ENCODE data around the gene NLGN3.

Gene NLGN3

DNA sequence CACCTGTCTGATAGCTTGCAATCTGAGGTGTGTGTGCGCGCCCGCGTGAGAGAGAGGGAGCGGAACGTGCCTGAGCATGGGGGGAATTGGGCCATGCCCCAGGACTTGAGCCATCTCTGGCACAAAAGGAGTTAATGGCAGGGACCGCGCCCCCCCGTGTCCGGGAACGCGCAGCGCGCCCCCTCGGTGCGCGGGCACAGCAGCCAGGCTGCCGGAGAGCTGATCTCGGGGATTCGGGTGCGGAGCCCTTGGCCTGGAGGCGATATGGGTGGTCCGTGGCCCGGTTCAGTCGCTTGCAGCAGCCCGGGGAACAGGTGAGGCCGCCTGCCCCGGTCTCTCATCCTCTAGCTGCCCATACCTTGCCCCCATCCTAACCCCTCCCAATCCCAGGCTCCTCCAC lies at the start of gene NLGN3:
Gene NLGN3, plus strand, starts transcription at position 191 of the 400 bp plus-strand sequence. CDS start 2,909 bp downstream, outside the sequence.
- no peak for DNase-seq (ENCODE audit: low read depth in 2 of 3, low spot score in 1 of 3)

DNA sequence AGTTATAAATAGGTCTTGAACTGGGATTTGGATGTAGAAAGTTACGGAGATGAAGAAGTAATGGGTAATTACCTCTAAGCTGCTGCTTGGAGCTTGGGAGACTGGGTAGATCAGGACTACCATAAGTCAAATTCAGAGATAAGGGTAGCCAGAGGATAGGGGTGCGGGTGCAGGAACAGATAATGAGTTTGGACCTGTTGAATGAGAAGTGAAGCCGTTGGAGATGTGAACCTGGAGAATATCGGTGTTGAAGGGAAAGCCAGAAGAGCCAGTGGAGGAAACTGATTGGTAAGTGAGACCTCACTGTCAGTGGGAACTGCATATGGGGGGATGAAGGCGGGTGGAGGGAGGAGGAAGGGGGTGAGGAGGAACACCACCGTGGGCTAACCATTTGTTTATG lies 49.6 kb upstream of the NLGN3 start:
- no peak for DNase-seq (ENCODE audit: low read depth in 2 of 3, low spot score in 1 of 3)

DNA sequence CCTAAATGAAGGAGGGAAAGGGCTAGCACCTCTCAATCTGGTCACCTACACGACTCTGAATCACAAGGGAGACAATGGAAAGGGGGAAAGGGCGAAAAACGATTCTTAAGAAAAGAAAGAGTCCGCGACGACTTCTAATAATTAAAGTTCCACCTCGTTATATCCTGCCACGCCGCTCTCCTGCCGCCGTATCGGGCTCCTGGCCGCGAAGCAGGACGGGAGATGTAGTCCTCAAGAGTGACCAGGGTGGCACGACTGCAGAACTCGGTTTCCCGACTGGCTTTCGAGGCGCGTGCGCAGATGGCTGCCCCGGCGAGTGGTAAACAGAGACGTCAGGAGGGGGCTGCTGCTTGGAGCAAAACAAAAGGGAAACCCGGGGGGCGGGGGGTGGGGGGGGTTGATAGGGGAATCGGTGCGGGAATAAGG lies 49.1 kb upstream of the NLGN3 start, which contains the start of gene FOXO4:
Gene FOXO4, plus strand, starts transcription at position 297 of the 426 bp plus-strand sequence. CDS start 678 bp downstream, outside the sequence.
- peak; percentile 76 to 81 (median 77) for DNase-seq (ENCODE audit: low read depth in 2 of 3, low spot score in 1 of 3)

DNA sequence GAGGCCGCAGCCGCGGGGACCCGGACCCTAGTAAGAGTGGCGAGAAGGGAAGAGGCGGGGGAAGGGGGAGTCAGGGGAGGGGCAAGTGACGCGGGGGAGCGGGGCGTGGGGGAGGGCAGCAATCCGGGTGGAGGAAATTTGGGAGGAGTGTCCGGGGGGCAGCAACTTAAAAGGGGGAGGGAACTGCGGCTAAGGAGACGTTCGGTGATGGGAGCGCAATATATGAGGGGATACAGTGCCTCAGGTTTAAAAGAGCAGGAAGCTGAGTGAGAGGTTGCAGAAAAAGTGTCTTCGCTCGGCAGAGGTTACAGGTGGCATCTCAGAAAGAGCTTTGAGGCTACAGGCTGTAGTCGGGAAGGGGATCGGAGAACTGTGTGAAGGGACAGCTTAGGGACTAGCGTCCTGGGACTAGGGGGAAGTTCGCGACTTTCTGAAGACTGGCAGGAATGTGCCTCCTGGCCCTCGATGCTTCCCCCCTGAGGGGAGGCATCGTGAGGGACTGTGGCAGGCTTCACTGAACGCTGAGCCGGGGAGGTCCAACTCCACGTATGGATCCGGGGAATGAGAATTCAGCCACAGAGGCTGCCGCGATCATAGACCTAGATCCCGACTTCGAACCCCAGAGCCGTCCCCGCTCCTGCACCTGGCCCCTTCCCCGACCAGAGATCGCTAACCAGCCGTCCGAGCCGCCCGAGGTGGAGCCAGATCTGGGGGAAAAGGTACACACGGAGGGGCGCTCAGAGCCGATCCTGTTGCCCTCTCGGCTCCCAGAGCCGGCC lies 48.5 kb upstream of the NLGN3 start:
- DNase-seq (ENCODE audit: low read depth in 2 of 3, low spot score in 1 of 3) = no peak

DNA sequence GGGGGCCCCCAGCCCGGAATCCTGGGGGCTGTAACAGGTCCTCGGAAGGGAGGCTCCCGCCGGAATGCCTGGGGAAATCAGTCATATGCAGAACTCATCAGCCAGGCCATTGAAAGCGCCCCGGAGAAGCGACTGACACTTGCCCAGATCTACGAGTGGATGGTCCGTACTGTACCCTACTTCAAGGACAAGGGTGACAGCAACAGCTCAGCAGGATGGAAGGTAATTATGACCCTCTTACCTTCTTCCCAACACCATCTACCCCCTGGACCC lies 47.9 kb upstream of the NLGN3 start:
- DNase-seq (ENCODE audit: low read depth in 2 of 3, low spot score in 1 of 3) = no peak

DNA sequence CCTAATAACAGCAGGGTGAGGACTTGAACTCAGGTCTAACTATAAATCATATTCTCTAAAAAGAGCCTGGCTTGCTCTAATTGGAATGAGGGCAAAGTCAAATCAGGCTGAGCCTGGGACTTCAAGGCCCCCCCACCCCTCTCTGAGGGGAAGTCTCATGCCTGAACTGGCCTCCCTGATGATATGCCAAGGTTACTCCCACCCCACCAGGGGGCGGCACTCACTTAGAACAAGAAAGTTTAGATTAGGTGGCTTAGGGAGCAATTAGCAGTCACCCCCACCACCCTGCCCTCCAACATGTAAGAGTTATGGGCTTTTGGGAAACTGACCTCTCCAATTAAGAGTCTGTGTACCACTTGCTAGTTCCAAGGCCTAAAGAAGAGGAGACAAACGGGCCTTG lies 46.3 kb upstream of the NLGN3 start:
- peak in 2 of 3 donors; percentile 57 to 69 for DNase-seq (ENCODE audit: low read depth in 2 of 3, low spot score in 1 of 3)

DNA sequence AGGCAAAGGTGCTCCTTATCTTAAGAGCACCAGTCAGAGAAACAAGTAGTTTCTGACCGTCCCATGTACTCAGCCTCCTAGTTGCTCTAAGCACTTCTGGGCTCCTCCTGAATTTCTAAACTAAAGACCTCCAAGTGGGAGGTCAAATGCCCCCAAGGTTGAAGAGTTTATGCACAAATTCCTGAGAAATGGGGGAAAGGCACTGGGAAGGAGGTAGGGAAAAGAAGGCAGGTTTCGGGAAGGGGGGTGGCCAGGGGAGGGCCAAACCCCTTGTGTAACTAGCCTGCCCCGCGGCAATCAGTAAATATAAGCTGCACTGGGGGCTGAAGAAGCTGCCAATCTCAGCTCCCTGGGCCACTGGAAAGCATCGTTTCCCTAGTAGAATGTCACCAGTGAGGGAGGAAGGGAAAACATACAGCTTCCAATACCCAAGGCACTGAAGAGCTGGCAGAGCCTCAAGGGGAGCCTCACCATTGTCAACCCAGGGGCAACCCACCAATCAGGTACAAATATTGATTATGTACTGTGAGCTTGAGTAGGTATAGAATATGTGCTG lies 45.6 kb upstream of the NLGN3 start:
- no peak for DNase-seq (ENCODE audit: low read depth in 2 of 3, low spot score in 1 of 3)

DNA sequence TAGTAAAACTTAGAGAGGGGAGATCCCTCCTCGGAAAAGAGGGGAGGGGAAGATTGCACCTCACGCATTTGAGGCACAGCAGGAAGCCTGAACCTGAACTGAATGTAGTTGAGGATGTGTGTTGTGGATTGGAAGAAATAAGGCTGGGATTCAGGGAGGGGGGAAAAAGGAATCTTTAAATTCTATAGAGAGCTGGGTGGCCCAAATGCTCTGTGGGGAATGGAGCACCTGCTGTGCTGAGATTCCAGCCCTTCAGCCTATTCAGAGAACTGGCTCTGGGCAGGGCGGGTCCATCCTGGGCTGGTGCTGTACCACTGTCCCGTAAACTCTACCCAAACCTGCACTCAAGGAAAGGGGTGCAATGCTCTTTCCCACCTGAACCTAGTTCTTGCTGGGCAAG lies 44.9 kb upstream of the NLGN3 start:
- DNase-seq (ENCODE audit: low read depth in 2 of 3, low spot score in 1 of 3) = no peak

DNA sequence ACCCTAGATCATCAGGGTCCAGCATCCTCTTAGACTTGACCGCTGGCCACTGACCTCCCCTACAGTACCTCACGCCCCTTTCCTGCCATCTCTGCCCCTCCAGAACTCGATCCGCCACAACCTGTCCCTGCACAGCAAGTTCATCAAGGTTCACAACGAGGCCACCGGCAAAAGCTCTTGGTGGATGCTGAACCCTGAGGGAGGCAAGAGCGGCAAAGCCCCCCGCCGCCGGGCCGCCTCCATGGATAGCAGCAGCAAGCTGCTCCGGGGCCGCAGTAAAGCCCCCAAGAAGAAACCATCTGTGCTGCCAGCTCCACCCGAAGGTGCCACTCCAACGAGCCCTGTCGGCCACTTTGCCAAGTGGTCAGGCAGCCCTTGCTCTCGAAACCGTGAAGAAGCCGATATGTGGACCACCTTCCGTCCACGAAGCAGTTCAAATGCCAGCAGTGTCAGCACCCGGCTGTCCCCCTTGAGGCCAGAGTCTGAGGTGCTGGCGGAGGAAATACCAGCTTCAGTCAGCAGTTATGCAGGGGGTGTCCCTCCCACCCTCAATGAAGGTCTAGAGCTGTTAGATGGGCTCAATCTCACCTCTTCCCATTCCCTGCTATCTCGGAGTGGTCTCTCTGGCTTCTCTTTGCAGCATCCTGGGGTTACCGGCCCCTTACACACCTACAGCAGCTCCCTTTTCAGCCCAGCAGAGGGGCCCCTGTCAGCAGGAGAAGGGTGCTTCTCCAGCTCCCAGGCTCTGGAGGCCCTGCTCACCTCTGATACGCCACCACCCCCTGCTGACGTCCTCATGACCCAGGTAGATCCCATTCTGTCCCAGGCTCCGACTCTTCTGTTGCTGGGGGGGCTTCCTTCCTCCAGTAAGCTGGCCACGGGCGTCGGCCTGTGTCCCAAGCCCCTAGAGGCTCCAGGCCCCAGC lies 43.8 kb upstream of the NLGN3 start:
- DNase-seq (ENCODE audit: low read depth in 2 of 3, low spot score in 1 of 3) = no peak

DNA sequence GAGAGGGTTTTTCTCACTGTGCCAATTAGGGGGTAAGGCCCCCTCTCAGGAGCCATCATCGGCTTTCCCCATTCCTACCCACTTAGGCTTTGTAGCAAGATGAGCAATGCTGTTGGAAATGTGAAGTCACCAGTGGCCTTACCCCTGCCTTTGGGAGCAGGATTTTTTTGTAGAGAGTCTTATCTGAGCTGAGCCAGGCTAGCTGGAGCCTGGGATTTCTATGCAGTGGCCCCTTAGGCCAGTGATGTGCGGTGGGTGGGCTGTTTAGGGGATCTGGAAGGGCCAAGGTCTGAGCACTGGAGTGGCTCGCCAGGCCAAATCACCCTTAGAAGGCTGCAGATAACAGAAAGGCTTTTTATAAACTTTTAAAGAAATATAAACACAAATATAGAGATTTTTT lies 42.3 kb upstream of the NLGN3 start:
- no peak for DNase-seq (ENCODE audit: low read depth in 2 of 3, low spot score in 1 of 3)

DNA sequence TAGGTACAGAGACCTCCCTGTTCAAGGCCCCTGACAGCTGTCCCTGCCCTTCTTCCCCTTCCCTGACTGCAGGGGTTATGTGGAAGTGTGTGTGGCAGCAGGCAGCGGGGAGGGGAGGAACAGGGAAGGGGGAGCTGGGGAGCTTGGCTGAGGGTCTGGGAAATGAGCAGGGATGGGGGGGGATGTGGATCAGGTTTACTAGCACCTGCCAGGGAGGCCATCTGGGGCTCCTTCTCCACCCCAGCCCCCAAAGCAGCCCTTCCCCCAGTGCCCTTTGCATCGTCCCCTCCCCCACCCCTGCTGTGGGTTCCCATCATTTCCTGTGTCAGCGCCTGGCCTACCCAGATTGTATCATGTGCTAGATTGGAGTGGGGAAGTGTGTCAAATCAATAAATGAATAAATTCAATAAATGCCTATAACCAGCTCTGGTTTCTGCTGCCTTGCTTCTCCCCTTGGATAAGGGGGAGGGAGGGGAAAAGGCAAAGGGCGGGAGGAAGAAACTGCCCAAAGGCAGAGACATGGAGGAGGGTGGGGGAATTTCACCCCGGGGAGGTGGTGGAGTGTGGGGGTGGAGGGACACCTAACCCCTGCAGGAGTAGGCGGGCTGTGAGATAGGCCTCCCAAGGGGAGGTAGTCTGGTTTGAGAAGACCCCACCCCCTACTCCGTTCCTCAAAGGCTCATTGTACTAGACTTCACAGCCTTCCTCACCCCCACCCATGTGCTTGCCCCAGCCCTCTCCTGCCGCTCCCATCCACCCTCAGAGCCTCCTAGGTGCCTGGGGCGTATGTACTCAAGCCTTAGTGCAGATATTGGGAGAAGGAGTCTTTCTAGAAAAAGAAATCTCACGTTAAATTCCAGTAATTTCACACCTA lies 41.3 kb upstream of the NLGN3 start:
- peak in 1 of 3 donors; percentile 51 for DNase-seq (ENCODE audit: low read depth in 2 of 3, low spot score in 1 of 3)

DNA sequence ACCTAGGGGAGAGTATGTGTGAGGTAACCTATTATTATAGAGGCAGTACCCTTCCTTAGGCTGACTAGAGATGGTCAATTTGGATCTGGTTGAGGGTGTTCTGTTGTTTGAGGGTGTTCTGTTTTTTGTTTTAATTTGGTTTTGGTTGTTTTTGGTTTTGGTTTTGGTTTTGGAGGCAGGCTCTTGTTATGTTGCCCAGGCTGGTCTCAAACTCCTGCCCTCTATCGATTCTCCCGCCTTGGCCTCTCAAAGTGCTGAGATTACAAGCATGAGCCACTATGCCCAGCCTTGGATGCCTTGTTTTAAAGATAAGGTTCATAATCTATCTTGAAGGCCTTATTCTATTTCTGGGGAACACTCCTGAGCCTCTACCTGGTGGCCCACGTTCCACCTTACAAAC lies 39.0 kb upstream of the NLGN3 start:
- no peak for DNase-seq (ENCODE audit: low read depth in 2 of 3, low spot score in 1 of 3)

DNA sequence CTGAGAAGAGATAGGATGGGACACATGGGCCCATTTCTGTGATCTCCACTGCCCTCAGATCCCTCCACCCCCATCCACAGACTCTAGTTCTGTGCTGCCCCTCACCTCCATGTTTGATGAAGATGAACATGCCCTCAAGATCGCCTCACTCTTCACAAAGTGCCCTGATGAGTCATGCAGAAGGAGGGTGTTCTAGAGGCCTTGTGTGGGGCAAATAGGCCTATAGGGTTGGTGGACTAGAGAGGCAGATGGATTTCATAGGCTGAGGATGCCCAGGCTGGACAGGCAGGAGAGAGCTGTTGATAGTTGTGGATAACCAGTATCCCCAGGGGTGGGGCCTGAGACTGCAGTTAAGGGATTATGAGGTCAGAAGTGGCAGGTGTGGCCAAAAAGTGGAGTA lies 38.2 kb upstream of the NLGN3 start, which contains the start of gene CXorf65:
Gene CXorf65, minus strand, starts transcription at position 314 of the 400 bp plus-strand sequence. Its CDS starts 184 bp downstream, at position 130.
- no peak for DNase-seq (ENCODE audit: low read depth in 2 of 3, low spot score in 1 of 3)

DNA sequence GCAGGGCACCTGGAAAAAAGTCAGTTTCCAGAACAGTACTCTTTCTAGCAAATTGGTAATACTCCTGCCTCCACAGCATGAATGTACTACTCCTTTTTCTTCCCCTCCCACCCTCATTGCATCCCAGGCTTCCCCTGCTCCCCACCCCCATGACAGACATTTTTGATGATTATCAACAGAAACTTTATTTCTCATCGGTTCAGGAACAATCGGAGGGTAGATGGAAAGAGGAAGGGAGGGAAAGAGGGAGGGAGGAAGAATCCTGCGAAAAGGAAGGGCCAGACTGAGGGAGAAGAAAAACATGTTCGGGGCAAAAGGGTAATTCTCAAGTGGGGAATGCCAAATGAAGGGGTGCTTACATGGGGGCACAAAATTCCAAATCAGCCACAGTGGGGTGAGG lies 37.4 kb upstream of the NLGN3 start:
- DNase-seq (ENCODE audit: low read depth in 2 of 3, low spot score in 1 of 3) = no peak

DNA sequence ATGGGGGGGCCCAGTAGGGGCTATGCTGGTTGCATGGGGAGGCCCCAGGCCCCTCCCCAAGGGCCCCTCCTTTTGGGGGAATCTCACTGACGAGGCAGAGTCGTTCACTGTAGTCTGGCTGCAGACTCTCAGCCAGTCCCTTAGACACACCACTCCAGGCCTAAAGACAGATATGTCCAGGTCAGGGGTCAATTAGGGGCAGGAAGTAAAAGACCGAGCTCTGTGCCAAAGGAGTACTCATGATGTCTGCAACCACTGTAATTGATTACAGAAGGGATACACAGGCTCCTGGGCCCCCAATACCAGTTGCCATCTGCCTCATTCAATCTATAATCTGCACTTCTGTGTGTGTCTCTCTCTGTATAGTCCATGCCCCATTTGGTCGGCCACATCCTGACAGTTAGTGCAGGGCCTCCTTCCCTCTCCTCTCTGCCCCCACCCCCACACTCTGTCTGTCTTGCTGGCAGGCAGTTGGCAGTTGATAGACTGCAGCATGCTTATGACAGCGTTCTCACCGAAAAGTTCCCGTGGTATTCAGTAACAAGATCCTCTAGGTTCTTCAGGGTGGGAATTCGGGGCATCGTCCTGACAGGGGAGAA lies 36.8 kb upstream of the NLGN3 start:
- DNase-seq (ENCODE audit: low read depth in 2 of 3, low spot score in 1 of 3) = no peak

DNA sequence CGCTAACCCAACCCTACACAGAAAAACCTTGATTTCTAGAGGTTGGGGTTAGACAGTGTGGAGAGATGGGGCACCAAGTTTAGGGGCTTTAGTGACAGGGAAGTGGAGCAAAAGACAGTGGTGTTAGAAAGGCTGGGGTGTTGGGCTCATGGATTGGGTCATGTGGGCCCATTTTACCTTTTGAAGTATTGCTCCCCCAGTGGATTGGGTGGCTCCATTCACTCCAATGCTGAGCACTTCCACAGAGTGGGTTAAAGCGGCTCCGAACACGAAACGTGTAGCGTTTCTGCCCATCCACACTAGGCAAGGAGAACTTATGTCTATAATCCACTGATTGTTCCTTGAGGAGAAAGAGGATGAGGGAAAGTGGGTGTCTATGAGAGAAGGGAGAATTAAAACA lies 35.6 kb upstream of the NLGN3 start:
- no peak for DNase-seq (ENCODE audit: low read depth in 2 of 3, low spot score in 1 of 3)

DNA sequence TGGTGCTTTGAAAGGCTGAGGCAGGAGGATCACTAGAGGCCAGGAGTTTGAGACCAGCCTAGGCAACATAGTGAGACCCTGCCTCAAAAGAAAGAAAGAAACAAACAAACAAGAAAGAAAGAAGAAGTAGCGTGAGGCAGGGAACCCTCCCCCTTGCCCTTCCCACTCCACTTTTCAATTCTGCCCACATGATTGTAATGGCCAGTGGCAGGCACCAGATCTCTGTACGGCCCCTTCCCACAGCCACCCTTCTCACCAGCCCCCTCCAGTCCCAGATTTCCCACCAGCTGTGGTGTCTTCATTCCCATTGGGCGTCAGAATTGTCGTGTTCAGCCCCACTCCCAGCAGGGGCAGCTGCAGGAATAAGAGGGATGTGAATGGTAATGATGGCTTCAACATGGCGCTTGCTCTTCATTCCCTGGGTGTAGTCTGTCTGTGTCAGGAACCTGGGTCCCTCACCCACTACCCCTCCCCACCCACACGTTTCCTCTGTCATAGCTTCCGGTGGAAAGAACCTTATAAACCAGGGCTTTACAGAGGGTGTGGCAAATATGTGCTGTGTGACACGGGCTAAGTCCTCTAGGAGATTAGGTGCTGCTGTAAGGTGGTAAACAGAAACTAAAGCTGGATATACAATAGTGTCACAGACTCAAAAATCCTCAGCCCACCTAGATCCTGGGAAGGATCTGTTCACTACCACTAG lies 33.3 kb upstream of the NLGN3 start, which contains the start of gene IL2RG:
Gene IL2RG, minus strand, starts transcription at position 437 of the 703 bp plus-strand sequence. Its CDS starts 38 bp downstream, at position 399.
- peak; percentile 55 to 82 (median 57) for DNase-seq (ENCODE audit: low read depth in 2 of 3, low spot score in 1 of 3)

DNA sequence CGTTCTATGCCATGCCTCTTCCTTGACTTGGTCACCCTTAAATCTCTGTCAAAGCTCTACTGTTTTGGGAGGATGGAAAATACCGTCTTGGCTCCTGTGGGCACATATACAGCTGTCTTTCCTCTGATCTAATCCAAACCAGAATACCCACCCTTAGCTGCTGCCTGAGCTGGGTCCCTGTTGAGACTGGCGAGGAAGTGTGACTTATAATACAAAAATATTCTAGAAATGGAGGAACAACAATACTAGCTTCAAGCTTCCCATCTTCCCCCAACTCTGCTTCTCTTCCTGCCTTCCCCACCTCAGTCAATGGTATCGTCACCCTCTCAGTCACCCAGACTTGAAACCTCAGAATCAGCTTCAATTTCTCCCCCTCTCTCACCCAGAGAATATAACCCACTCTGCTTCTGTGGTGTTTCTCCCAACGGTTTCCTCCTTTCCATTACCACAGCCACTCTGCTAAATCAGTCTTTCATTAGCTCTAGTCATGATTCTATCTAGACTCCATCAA lies 32.7 kb upstream of the NLGN3 start:
- no peak for DNase-seq (ENCODE audit: low read depth in 2 of 3, low spot score in 1 of 3)

DNA sequence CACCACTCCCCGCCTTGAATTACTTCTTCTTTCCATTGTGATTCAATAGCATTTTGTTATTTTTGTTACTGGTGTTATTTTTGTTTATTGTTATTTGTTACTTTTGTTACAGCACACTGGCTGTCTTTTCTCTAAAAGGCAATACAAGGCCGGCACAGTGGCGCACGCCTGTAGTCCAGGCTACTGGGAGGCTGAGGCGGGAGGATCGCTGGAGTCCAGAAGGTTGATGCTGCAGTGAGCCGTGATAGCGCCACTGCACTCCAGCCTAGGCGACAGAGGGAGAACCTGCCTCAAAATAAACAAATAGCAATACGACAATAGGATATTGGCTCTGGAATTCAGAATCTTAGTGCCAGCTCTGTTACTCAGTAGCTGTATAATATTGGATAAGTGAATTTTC lies 27.3 kb upstream of the NLGN3 start:
- no peak for DNase-seq (ENCODE audit: low read depth in 2 of 3, low spot score in 1 of 3)
